Measurements from ENCODE around the gene TCF15. TPM values are rescaled to one million over a fixed set of nuclear protein-coding genes. Genes with fewer than 3 reads are reported as not detected.

Gene TCF15
- total and polyA plus RNA-seq, 2 of the 13 experiments (the other 11 are each of a cell fraction or from before 2014, with no cell fraction given): not detected

DNA sequence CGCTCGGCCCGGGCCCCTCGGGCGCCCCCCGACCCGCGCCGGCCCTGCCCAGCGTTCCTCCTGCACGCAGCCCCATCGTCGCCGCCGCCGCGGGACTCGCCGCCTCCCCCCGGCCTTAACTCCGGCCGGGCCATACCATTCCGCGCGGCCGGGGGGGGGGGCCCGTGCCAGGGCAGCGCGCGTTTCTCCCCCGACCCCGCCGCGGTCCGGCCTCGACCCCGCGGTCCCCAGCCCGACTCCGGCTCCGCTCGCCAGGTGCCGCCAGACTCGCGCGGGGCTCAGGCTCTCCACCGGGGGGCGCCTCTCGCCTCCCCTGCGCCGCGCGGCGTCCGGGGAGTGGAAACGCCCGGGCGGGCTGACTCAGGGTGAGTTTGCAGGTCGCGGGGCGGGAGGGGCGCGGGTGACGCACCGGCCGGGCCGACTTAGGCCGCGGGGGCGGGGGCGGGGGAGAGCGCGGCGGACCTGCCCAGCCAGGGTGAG, 43.0 kb upstream of the TCF15 start, which contains the start of gene SRXN1 (continued):
- TF ChIP-seq, protein P1, sequence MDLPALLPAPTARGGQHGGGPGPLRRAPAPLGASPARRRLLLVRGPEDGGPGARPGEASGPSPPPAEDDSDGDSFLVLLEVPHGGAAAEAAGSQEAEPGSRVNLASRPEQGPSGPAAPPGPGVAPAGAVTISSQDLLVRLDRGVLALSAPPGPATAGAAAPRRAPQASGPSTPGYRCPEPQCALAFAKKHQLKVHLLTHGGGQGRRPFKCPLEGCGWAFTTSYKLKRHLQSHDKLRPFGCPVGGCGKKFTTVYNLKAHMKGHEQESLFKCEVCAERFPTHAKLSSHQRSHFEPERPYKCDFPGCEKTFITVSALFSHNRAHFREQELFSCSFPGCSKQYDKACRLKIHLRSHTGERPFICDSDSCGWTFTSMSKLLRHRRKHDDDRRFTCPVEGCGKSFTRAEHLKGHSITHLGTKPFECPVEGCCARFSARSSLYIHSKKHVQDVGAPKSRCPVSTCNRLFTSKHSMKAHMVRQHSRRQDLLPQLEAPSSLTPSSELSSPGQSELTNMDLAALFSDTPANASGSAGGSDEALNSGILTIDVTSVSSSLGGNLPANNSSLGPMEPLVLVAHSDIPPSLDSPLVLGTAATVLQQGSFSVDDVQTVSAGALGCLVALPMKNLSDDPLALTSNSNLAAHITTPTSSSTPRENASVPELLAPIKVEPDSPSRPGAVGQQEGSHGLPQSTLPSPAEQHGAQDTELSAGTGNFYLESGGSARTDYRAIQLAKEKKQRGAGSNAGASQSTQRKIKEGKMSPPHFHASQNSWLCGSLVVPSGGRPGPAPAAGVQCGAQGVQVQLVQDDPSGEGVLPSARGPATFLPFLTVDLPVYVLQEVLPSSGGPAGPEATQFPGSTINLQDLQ (CRISPR knock-in tag; IDR thresholded peaks at IDR 0.05): no peak
- TF ChIP-seq JDP2 (CRISPR knock-in tag; IDR thresholded peaks at IDR 0.05; ENCODE audit: borderline replicate concordance) (peak; percentile 79; the same call in 1 of the 2 replicates), KDM6A (CRISPR knock-in tag; IDR thresholded peaks at IDR 0.05; ENCODE audit: low read depth) (no peak), ZNF543 (CRISPR knock-in tag; IDR thresholded peaks at IDR 0.05) (peak; percentile 94), PHF21A (CRISPR knock-in tag; IDR thresholded peaks at IDR 0.05) (peak; percentile 53; the same call in 1 of the 2 replicates), ZBTB37 (CRISPR knock-in tag; IDR thresholded peaks at IDR 0.05) (no peak), ZBTB3 (CRISPR knock-in tag; IDR thresholded peaks at IDR 0.05; ENCODE audit: borderline replicate concordance, low read depth) (no peak; the same call in 1 of the 2 replicates), ZNF510 (CRISPR knock-in tag; IDR thresholded peaks at IDR 0.05; ENCODE audit: low read depth) (no peak; the same call in 1 of the 2 replicates), EED (CRISPR knock-in tag; IDR thresholded peaks at IDR 0.05) (no peak), ZNF644 (CRISPR knock-in tag; IDR thresholded peaks at IDR 0.05; ENCODE audit: low read depth) (no peak), ZNF124 (CRISPR knock-in tag; IDR thresholded peaks at IDR 0.05) (0 out of 2 replicates have a peak, but pooled peaks have one; percentile 42), ZNF737 (CRISPR knock-in tag; IDR thresholded peaks at IDR 0.05; ENCODE audit: borderline replicate concordance) (no peak), CREM (IDR thresholded peaks at IDR 0.05) (no peak), CREM (CRISPR knock-in tag; IDR thresholded peaks at IDR 0.05) (no peak), NRL (CRISPR knock-in tag; IDR thresholded peaks at IDR 0.05; ENCODE audit: borderline replicate concordance) (0 out of 2 replicates have a peak, but pooled peaks have one; percentile 0), SALL2 (CRISPR knock-in tag; IDR thresholded peaks at IDR 0.05) (peak; percentile 99), CENPT (CRISPR knock-in tag; IDR thresholded peaks at IDR 0.05; ENCODE audit: low read depth) (no peak), ZNF33B (CRISPR knock-in tag; IDR thresholded peaks at IDR 0.05) (no peak; the same call in 1 of the 2 replicates), PRPF4 (IDR thresholded peaks at IDR 0.05; ENCODE audit: low read depth, low read length, poor library complexity, severe bottlenecking) (no peak), ZSCAN31 (CRISPR knock-in tag; IDR thresholded peaks at IDR 0.05; ENCODE audit: low read depth) (peak; percentile 96), THYN1 (CRISPR knock-in tag; IDR thresholded peaks at IDR 0.05; ENCODE audit: borderline replicate concordance, low read depth) (no peak), CCDC6 (CRISPR knock-in tag; IDR thresholded peaks at IDR 0.05) (peak; percentile 92)
- TF ChIP-seq, protein P2, sequence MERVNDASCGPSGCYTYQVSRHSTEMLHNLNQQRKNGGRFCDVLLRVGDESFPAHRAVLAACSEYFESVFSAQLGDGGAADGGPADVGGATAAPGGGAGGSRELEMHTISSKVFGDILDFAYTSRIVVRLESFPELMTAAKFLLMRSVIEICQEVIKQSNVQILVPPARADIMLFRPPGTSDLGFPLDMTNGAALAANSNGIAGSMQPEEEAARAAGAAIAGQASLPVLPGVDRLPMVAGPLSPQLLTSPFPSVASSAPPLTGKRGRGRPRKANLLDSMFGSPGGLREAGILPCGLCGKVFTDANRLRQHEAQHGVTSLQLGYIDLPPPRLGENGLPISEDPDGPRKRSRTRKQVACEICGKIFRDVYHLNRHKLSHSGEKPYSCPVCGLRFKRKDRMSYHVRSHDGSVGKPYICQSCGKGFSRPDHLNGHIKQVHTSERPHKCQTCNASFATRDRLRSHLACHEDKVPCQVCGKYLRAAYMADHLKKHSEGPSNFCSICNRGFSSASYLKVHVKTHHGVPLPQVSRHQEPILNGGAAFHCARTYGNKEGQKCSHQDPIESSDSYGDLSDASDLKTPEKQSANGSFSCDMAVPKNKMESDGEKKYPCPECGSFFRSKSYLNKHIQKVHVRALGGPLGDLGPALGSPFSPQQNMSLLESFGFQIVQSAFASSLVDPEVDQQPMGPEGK (CRISPR knock-in tag; IDR thresholded peaks at IDR 0.05): peak; percentile 93
- TF ChIP-seq, protein P3, sequence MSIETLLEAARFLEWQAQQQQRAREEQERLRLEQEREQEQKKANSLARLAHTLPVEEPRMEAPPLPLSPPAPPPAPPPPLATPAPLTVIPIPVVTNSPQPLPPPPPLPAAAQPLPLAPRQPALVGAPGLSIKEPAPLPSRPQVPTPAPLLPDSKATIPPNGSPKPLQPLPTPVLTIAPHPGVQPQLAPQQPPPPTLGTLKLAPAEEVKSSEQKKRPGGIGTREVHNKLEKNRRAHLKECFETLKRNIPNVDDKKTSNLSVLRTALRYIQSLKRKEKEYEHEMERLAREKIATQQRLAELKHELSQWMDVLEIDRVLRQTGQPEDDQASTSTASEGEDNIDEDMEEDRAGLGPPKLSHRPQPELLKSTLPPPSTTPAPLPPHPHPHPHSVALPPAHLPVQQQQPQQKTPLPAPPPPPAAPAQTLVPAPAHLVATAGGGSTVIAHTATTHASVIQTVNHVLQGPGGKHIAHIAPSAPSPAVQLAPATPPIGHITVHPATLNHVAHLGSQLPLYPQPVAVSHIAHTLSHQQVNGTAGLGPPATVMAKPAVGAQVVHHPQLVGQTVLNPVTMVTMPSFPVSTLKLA (IDR thresholded peaks at IDR 0.05): no peak

Measured in HepG2 (cell line).